ENCODE measurements around the gene GPT2.
"Not testable (repeated sequence)": the region's sequence is repeated elsewhere in the genome, so short reads cannot be mapped to it uniquely, and the experiment has no call there.

GPT2 gene

DNA sequence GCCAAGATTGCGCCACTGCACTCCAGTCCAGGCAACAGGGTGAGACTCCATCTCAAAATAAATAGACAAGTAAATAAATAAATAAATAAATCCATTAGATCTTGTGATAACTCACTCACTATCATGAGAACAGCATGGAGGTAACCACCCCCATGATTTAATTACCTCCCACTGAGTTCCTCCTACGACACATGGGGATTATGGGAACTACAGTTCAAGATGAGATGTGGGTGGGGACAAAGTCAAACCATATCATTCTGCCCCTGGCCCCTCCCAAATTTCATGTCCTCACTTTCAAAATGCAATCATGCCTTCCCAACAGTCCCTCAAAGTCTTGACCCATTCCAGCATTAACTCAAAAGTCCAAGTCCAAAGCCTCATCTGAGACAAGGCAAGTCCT is 16.7 kb upstream of the GPT2 start:
- not testable (repeated sequence) for H3K9ac ChIP-seq (ENCODE audit: low read length in 2 of 2); H3K9me3 ChIP-seq (ENCODE audit: control insufficient read depth in 2 of 2, low read length in 2 of 2); H3K27ac ChIP-seq (ENCODE audit: low read length); H3K36me3 ChIP-seq (ENCODE audit: control insufficient read depth in 2 of 2, insufficient read depth in 2 of 2, low read length in 2 of 2); H3K27me3 ChIP-seq (ENCODE audit: control insufficient read depth in 1 of 2, insufficient read depth in 2 of 2, low read length in 2 of 2); H3K4me1 ChIP-seq (ENCODE audit: control insufficient read depth, insufficient read depth, low read length); H3K4me3 ChIP-seq (ENCODE audit: low read length in 2 of 2)

DNA sequence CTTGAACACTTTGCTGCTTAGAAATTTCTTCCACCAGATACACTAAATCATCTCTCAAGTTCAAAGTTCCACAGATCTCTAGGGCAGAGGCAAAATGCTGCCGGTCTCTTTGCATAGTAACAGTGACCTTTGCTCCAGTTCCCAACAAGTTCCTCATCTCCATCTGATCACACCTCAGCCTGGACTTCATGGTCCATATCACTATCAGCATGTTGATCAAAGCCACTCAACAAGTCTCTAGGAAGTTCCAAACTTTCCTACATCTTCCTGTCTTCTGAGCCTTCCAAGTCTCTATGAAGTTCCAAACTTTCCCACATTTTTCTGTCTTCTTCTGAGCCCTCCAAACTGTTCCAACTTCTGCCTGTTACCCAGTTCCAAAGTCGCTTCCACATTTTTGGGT is 15.3 kb upstream of the GPT2 start:
- not testable (repeated sequence) for H3K36me3 ChIP-seq (ENCODE audit: control insufficient read depth in 2 of 2, insufficient read depth in 2 of 2, low read length in 2 of 2)

DNA sequence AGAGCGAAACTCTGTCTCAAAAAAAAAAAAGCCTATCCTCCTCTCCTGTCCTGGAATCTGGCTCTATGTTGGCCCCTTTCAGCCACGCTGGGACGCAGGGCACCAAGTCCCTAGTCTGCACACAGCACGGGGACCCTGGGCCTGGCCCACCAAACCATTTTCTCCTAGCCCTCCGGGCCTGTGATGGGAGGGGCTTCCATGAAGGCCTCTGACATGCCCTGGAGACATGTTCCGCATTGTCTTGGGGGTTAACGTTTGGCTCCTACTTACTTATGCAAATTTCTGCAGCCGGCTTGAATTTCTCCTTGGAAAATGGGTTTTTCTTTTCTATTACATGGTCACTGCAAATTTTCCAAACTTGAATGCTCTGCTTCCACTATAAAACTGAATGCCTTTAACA is 12.6 kb upstream of the GPT2 start:
- Histone ChIP-seq H3K9me3 (ENCODE audit: control insufficient read depth in 2 of 2, low read length in 2 of 2) (no peaks in the 10 kb centered on the region), H3K4me1 (ENCODE audit: control insufficient read depth, insufficient read depth, low read length) (no peaks in the 10 kb centered on the region), H3K4me3 (ENCODE audit: low read length in 2 of 2) (no peak overlapping the region), H3K27ac (ENCODE audit: low read length) (no peak overlapping the region), H3K36me3 (ENCODE audit: control insufficient read depth in 2 of 2, insufficient read depth in 2 of 2, low read length in 2 of 2) (no peaks in the 10 kb centered on the region), H3K9ac (ENCODE audit: low read length in 2 of 2) (no peak overlapping the region), H3K27me3 (ENCODE audit: control insufficient read depth in 1 of 2, insufficient read depth in 2 of 2, low read length in 2 of 2) (no peaks in the 10 kb centered on the region)

More for the DNA sequence above, 15.3 kb upstream of the GPT2 start:
- not testable (repeated sequence) for H3K9ac ChIP-seq (ENCODE audit: low read length in 2 of 2); H3K4me1 ChIP-seq (ENCODE audit: control insufficient read depth, insufficient read depth, low read length); H3K27me3 ChIP-seq (ENCODE audit: control insufficient read depth in 1 of 2, insufficient read depth in 2 of 2, low read length in 2 of 2); H3K27ac ChIP-seq (ENCODE audit: low read length); H3K4me3 ChIP-seq (ENCODE audit: low read length in 2 of 2); H3K9me3 ChIP-seq (ENCODE audit: control insufficient read depth in 2 of 2, low read length in 2 of 2)

DNA sequence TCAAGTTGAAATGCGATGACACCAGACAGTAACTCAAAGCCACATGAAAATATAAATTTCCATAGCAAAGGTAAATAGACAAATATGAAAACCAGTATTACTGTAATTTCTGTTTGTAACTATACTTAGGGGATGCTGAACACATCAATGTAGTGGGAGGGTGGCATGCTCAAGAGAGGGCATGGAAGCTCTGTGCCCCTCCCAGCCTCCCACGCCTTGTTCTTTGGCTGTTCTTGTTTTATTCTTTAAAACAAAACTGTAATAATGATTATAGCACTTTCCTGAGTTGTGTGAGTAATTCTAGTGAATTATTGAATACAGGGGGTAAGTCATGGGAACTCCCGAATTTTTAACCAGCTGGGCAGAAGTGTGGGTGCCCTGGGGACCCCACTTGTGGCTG is 11.0 kb upstream of the GPT2 start:
- no peaks in the 10 kb centered on the region for H3K27me3 ChIP-seq (ENCODE audit: control insufficient read depth in 1 of 2, insufficient read depth in 2 of 2, low read length in 2 of 2)
- no peak overlapping the region for H3K27ac ChIP-seq (ENCODE audit: low read length)
- no peak overlapping the region for H3K4me3 ChIP-seq (ENCODE audit: low read length in 2 of 2)
- no peaks in the 10 kb centered on the region for H3K9me3 ChIP-seq (ENCODE audit: control insufficient read depth in 2 of 2, low read length in 2 of 2)
- no peaks in the 10 kb centered on the region for H3K4me1 ChIP-seq (ENCODE audit: control insufficient read depth, insufficient read depth, low read length)
- H3K36me3 ChIP-seq (ENCODE audit: control insufficient read depth in 2 of 2, insufficient read depth in 2 of 2, low read length in 2 of 2) = no peaks in the 10 kb centered on the region
- no peak overlapping the region for H3K9ac ChIP-seq (ENCODE audit: low read length in 2 of 2)

DNA sequence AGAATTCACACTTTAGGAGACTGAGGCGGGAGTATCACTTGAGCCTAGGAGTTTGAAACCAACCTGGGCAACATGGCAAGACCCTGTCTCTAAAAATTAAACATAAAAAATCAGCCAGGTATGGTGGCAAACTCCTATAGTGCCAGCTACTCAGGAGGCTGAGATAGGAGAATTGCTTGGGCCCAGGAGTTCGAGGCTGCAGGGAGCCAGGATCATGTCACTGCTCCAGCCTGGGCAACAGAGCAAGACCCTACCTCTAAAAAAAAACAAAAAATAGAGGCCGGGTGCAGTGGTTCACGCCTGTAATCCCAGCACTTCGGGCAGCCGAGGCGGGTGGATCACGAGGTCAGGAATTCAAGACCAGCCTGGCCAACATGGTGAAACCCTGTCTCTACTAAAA is 8.9 kb upstream of the GPT2 start:
- no peaks in the 10 kb centered on the region for H3K9me3 ChIP-seq (ENCODE audit: control insufficient read depth in 2 of 2, low read length in 2 of 2)
- no peaks in the 10 kb centered on the region for H3K4me1 ChIP-seq (ENCODE audit: control insufficient read depth, insufficient read depth, low read length)
- no peak overlapping the region for H3K4me3 ChIP-seq (ENCODE audit: low read length in 2 of 2)
- H3K27ac ChIP-seq (ENCODE audit: low read length) = no peak overlapping the region
- no peaks in the 10 kb centered on the region for H3K36me3 ChIP-seq (ENCODE audit: control insufficient read depth in 2 of 2, insufficient read depth in 2 of 2, low read length in 2 of 2)
- peaks cover 0 to 2% of the 10 kb centered on the region in 2 donors for H3K27me3 ChIP-seq (ENCODE audit: control insufficient read depth in 1 of 2, insufficient read depth in 2 of 2, low read length in 2 of 2)
- no peak overlapping the region for H3K9ac ChIP-seq (ENCODE audit: low read length in 2 of 2)

DNA sequence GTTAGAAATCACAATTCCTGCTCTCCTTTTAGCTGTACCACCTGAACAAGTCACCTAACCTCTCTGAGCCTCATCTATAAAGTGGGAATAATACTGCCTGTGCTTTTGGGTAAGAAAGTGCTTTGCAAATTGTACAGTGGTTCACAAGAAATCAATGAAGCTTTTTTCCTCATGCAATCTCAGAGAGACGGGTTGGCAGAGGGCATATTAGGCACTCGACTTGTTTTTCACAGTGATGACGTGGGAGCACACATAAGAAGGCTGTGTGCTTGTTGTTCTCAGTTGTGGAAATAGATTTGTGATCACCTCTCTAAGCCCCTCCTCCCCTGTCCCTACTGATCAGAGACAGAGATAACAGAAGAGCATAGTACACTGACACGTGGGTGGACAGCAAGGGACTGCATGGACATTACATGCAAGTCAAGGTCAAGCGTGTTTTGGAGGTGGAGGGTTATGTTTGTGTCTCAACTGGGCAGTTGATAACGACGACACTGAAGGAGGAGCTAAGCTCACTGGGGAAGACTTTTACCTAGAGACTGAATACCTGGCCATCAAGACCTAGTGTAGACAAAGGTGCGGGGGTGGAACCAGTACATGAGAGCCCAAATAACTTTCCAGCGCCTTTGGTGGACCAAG is 1.7 kb upstream of the GPT2 start:
- Histone ChIP-seq H3K27me3 (ENCODE audit: control insufficient read depth in 1 of 2, insufficient read depth in 2 of 2, low read length in 2 of 2) (peaks cover 0 to 8% of the 10 kb centered on the region in 2 donors), H3K27ac (ENCODE audit: low read length) (no peak overlapping the region), H3K4me3 (ENCODE audit: low read length in 2 of 2) (no peak overlapping the region), H3K36me3 (ENCODE audit: control insufficient read depth in 2 of 2, insufficient read depth in 2 of 2, low read length in 2 of 2) (no peaks in the 10 kb centered on the region), H3K9ac (ENCODE audit: low read length in 2 of 2) (no peak overlapping the region), H3K9me3 (ENCODE audit: control insufficient read depth in 2 of 2, low read length in 2 of 2) (no peaks in the 10 kb centered on the region), H3K4me1 (ENCODE audit: control insufficient read depth, insufficient read depth, low read length) (peaks cover 12% of the 10 kb centered on the region)

DNA sequence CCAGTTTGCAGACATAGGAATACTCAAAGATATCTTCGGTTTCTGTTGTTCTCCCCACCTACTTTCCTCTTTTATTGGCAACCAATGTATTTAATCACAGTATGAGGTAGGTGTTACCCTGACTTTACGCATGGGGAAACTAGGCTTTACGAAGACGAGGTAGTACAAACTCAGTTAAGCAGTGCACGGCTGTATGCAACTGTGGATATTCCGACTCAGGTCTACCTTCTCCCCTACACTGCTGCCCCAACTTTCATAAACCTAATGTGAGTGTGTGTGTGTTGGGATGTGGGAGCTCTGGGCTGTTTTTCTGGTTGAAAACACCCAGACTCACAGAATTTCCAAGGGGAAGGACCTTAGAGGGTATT is 1.2 kb upstream of the GPT2 start:
- peak overlapping the region in 1 of 2 donors; percentile 85 for H3K4me3 ChIP-seq (ENCODE audit: low read length in 2 of 2)

DNA sequence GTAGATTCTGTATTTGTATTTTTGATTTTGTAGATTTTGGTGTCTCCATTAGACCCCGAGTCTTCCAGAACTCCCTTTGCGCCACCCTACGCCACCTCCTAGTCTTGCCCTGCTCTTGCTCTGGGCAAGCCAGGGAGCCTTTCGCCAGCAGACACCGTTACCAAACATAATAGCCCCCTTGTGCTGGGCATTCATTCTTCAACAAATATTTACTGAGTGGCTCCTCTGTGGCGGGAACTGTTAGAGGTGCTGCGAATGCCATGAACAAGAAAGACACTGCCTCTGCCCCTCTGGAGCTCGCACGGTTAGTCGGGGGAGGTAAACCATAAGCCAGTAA is 841 bp upstream of the GPT2 start:
- peak overlapping the region; percentile 37 for H3K27ac ChIP-seq (ENCODE audit: low read length)
- no peaks in the 10 kb centered on the region for H3K9me3 ChIP-seq (ENCODE audit: control insufficient read depth in 2 of 2, low read length in 2 of 2)
- peak overlapping the region; percentile 62 to 72 for H3K9ac ChIP-seq (ENCODE audit: low read length in 2 of 2)
- peak overlapping the region; percentile 80 to 85 for H3K4me3 ChIP-seq (ENCODE audit: low read length in 2 of 2)
- peaks cover 12% of the 10 kb centered on the region for H3K4me1 ChIP-seq (ENCODE audit: control insufficient read depth, insufficient read depth, low read length)
- no peaks in the 10 kb centered on the region for H3K36me3 ChIP-seq (ENCODE audit: control insufficient read depth in 2 of 2, insufficient read depth in 2 of 2, low read length in 2 of 2)
- peaks cover 0 to 8% of the 10 kb centered on the region in 2 donors for H3K27me3 ChIP-seq (ENCODE audit: control insufficient read depth in 1 of 2, insufficient read depth in 2 of 2, low read length in 2 of 2)

More for the DNA sequence above, 1.2 kb upstream of the GPT2 start:
- Histone ChIP-seq H3K27ac (ENCODE audit: low read length) (no peak overlapping the region), H3K9ac (ENCODE audit: low read length in 2 of 2) (no peak overlapping the region), H3K9me3 (ENCODE audit: control insufficient read depth in 2 of 2, low read length in 2 of 2) (no peaks in the 10 kb centered on the region), H3K4me1 (ENCODE audit: control insufficient read depth, insufficient read depth, low read length) (peaks cover 12% of the 10 kb centered on the region), H3K36me3 (ENCODE audit: control insufficient read depth in 2 of 2, insufficient read depth in 2 of 2, low read length in 2 of 2) (no peaks in the 10 kb centered on the region), H3K27me3 (ENCODE audit: control insufficient read depth in 1 of 2, insufficient read depth in 2 of 2, low read length in 2 of 2) (peaks cover 0 to 8% of the 10 kb centered on the region in 2 donors)

DNA sequence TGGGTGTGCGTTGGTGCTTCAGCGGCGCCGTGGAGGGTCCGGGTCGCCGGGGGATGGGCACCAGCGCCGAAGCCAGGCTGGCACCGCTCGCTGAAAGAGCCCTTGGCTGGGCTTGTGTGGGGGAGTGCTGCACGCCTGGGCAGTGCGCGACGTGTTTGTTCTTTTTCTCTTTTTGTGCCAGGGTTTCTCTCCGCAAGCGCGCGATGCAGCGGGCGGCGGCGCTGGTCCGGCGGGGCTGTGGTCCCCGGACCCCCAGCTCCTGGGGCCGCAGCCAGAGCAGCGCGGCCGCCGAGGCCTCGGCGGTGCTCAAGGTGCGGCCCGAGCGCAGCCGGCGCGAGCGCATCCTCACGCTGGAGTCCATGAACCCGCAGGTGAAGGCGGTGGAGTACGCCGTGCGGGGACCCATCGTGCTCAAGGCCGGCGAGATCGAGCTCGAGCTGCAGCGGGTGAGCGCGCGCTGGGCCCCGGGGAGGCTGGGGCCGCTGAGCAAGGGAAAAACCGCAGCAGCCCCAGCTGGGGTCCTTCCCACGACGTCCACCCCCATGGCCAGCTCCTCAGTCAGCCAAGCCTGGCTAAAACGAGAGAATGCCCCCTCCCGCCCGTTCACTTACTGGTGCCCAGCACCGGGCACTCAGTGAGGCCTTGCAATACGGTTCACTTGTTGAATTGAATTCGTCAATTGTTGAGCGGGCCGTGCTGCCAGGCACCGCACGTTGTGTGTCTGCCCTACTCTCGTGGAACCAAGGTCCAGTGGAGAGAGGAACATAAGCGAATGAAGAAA is 541 bp downstream of the GPT2 start:
- Histone ChIP-seq H3K27me3 (ENCODE audit: control insufficient read depth in 1 of 2, insufficient read depth in 2 of 2, low read length in 2 of 2) (peaks cover 0 to 8% of the 10 kb centered on the region in 2 donors), H3K36me3 (ENCODE audit: control insufficient read depth in 2 of 2, insufficient read depth in 2 of 2, low read length in 2 of 2) (peaks cover 0 to 1% of the 10 kb centered on the region in 2 donors), H3K4me1 (ENCODE audit: control insufficient read depth, insufficient read depth, low read length) (peaks cover 12% of the 10 kb centered on the region), H3K9ac (ENCODE audit: low read length in 2 of 2) (peak overlapping the region; percentile 47 to 53), H3K27ac (ENCODE audit: low read length) (no peak overlapping the region), H3K4me3 (ENCODE audit: low read length in 2 of 2) (peak overlapping the region; percentile 80 to 85), H3K9me3 (ENCODE audit: control insufficient read depth in 2 of 2, low read length in 2 of 2) (no peaks in the 10 kb centered on the region)

DNA sequence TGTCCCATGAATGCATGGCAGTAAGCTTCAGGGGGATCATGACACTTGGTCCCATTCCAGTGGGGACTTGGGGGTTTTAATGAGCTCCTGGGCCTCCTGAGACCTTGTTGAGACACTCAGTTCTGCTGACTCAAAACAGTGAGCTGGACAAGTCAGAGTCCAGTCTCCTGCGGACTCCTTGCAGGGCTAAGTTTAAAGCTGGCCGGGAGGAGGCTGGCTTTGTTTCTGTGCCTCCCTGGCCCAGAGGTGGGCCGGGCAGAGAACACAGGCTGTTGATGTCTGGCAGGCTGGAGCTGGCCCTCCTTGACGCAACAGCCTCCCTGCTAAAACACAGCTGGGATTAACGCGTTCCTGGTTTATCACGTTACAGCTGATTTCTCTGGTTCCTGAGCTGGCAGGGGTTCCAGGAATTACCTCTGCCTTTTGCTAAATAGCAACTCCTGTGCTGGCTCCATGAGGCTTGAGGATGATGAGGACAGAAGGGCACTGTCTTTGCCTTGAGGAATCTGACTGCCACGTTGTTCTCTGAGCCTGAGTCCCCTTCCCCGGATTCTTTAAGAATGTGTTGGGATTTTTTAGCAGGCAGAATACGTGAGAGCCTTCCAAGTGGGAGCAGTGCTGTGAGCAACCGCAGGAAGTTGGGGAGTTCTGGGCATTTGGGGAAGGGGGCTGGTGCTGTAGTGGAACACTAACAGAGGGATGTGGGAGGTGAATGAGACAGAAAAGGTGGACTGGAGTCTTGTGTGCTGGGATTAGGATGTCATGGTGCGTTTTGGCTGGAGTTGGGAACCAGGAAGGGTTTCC is 2.0 kb downstream of the GPT2 start:
- H3K9ac ChIP-seq (ENCODE audit: low read length in 2 of 2) = no peak overlapping the region
- H3K4me3 ChIP-seq (ENCODE audit: low read length in 2 of 2) = no peak overlapping the region
- H3K9me3 ChIP-seq (ENCODE audit: control insufficient read depth in 2 of 2, low read length in 2 of 2) = no peaks in the 10 kb centered on the region
- peaks cover 12% of the 10 kb centered on the region for H3K4me1 ChIP-seq (ENCODE audit: control insufficient read depth, insufficient read depth, low read length)
- peaks cover 0 to 3% of the 10 kb centered on the region in 2 donors for H3K36me3 ChIP-seq (ENCODE audit: control insufficient read depth in 2 of 2, insufficient read depth in 2 of 2, low read length in 2 of 2)
- H3K27me3 ChIP-seq (ENCODE audit: control insufficient read depth in 1 of 2, insufficient read depth in 2 of 2, low read length in 2 of 2) = peaks cover 0 to 2% of the 10 kb centered on the region in 2 donors
- H3K27ac ChIP-seq (ENCODE audit: low read length) = no peak overlapping the region
